Measurements from ENCODE around the gene STK26.
"Not testable (repeated sequence)": the region's sequence is repeated elsewhere in the genome, so short reads cannot be mapped to it uniquely, and the experiment has no call there.

The STK26 gene

GRCh38 chrX:132022967-132023895 lies at the start of gene STK26:
Gene STK26, plus strand, starts transcription at chrX:132023302. Its CDS starts 316 bp downstream, at chrX:132023618.
- DNase-seq, result peak; percentile 70 to 87 (median 77)

GRCh38 chrX:131975851-131976250 lies 47.3 kb upstream of the STK26 start:
- no peak for DNase-seq

- DNase-seq, result no peak
Measured at GRCh38 chrX:131977619-131978018, 45.5 kb upstream of the STK26 start.

- DNase-seq, result no peak
Measured at GRCh38 chrX:131979116-131979515, 44.0 kb upstream of the STK26 start.

- DNase-seq, result peak; percentile 1 to 22 (median 19)
Measured at GRCh38 chrX:131985526-131986049, 37.5 kb upstream of the STK26 start.

GRCh38 chrX:131987252-131987651 lies 35.9 kb upstream of the STK26 start:
- peak; percentile 28 to 80 (median 76) for DNase-seq

- DNase-seq, result no peak
Measured at GRCh38 chrX:131988236-131988635, 34.9 kb upstream of the STK26 start.

- DNase-seq, result no peak
Measured at GRCh38 chrX:132001127-132001526, 22.0 kb upstream of the STK26 start.

- DNase-seq, result peak in 2 of 3 donors; percentile 29 to 50
Measured at GRCh38 chrX:132004728-132005127, 18.4 kb upstream of the STK26 start.

GRCh38 chrX:132009350-132009749 lies 13.8 kb upstream of the STK26 start:
- peak in 1 of 3 donors; percentile 25 for DNase-seq

- not testable (repeated sequence) for DNase-seq
Measured at GRCh38 chrX:132010213-132010612, 12.9 kb upstream of the STK26 start.

GRCh38 chrX:132015875-132016274 lies 7.2 kb upstream of the STK26 start:
- DNase-seq, result peak in 2 of 3 donors; percentile 9 to 27

- DNase-seq, result no peak
Measured at GRCh38 chrX:132016628-132017430, 6.3 kb upstream of the STK26 start.

GRCh38 chrX:132017431-132018185 lies 5.5 kb upstream of the STK26 start:
- peak in 2 of 3 donors; percentile 34 to 40 for DNase-seq

- DNase-seq, result peak in 1 of 3 donors; percentile 28
Measured at GRCh38 chrX:132022198-132022966, 720 bp upstream of the STK26 start.

GRCh38 chrX:132023896-132024386 lies 839 bp downstream of the STK26 start:
- peak; percentile 52 to 59 (median 55) for DNase-seq

- no peak for DNase-seq
Measured at GRCh38 chrX:132025041-132025440, 1.9 kb downstream of the STK26 start.

GRCh38 chrX:132030264-132030663 lies 7.2 kb downstream of the STK26 start:
- no peak for DNase-seq

GRCh38 chrX:132031867-132032266 lies 8.8 kb downstream of the STK26 start:
- no peak for DNase-seq

GRCh38 chrX:132033166-132033565 lies 10.1 kb downstream of the STK26 start:
- no peak for DNase-seq

GRCh38 chrX:132034648-132035047 lies 11.5 kb downstream of the STK26 start:
- DNase-seq, result no peak
